Renal cortical epithelial cell (primary cell): ENCODE results near the gene BSND. TPM values are rescaled to one million over a fixed set of nuclear protein-coding genes. Genes with fewer than 3 reads are reported as not detected.
"Not testable (repeated sequence)": the region's sequence is repeated elsewhere in the genome, so short reads cannot be mapped to it uniquely, and the experiment has no call there.

ENCODE experiments used
- DNase-seq: peaks from one replicate; pipeline ENCODE4 v3.0.0-alpha.2; 2011; ENCODE audit warnings: low read depth
- total RNA-seq: library from RNA; depleted of rRNA; stranded (reverse); fragments of >200 nt; gene quantifications from 2 replicates; pipeline ENCODE4 v1.2.3, GENCODE V29; 2014

BSND gene
- total RNA-seq, result 0.45 TPM in 1 of 2 replicates, not detected in the other

DNA sequence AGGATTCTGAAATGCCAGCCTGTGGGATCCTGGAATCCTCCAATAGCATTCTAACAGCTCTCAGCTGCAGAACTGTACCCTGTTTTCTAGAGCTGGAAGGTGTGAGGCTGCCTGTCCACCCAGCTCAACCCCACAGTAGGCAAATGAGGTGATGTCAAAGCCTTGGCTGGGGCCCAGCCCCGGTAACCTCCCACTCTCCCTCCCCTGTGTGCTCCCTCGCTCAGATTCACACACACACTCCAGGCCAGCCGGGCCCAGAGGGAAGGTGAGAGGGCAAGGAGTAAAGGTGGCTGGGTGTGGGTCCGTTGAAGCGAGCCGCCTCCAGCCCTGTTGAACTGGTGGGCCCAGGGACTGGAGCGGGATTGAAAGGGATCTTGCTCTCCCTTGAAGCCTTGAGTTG, at the start of gene BSND:
TSS of gene BSND (plus strand) at position 257 of the 400 bp plus-strand sequence. CDS start 254 bp downstream, outside the sequence.
- DNase-seq, result no peak

DNA sequence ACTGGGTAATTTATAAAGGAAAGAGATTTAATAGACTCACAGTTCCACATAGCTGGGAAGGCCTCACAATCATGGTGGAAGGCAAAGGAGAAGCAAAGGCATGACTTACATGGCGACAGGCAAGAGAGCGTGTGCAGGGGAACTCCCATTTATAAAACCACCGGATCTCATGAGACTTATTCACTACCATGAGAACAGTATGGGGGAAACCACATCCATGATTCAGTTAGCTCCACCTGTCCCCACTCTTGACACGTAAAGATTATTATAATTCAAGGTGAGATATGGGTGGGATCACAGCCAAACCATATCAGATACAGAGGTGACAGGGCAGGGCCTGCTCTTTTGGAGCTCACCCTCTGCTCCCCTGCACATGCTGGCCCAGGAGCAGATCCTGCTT, 49.7 kb upstream of the BSND start:
- no peak for DNase-seq

DNA sequence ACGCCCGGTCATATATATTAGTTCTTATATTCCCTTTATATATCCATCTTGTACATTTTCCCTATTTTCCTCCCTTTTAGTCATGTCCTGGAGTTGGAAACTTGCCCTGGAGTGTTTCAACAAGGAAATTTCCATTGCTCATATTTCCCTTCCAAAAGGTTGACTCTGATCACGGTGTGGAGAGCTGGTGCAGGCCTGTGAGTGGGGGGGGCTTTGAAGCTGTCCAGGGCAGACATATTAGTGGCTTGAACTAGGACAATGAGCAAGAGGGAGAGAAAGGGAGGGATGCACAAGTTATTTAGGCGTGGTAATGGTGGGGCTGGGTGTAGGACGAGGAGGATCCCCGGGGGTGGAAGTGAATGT, 48.7 kb upstream of the BSND start:
- no peak for DNase-seq

DNA sequence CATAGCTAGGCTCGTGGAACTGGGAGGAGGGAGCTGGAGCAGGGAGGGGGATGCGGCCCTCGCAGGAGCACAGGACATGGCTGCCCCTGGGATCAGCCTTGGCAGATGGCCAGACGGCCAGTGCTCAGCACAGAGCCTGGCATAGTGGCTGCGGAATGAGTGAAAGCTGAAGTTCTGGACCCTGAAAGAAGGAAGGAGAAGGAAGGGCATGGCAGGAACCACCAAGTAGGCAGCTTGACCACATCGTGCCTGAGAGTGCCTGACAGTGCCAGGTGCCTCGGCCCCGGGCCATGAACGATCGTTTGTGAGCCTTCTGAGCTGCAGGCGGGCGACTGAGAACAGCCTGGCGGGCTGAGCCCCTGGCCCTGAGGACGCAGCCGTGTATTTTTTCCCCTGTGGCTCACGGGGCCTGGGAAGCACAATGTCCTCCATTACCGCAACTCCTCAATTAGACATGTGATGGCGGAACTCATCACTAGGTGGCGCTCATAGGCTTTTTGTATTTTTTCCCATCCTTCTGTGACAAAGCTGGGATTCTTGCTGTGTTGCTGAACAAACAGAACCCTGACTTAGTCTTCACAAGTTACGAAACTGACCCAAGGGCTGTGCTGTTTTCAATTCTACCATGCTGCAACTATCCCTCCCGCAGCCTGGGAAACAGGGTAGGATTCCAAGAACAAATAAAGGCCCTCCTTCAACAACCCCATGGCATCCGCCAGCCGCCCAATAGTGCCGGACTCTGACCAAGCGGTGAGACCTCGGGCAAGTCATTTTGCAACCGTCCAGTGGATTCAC, 48.2 kb upstream of the BSND start:
- DNase-seq, result peak; percentile 91

DNA sequence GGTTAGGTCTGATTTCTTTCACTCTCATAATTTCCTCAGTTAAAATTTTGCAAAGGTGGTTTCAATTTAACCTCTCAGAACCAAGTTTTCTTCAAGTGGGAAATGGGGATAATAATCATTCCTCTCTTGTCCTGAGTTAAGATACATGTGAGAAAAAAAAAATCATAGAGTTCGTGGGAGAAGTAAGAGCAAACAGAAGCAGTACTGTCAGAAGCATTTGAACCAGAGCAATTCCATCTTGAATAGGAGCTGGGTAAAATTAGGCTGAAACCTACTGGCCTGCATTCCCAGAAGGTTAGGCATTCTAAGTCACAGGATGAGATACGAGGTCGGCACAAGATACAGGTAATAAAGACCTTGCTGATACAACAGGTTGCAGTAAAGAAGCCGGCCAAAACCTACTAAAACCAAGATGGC, 46.9 kb upstream of the BSND start:
- no peak for DNase-seq

DNA sequence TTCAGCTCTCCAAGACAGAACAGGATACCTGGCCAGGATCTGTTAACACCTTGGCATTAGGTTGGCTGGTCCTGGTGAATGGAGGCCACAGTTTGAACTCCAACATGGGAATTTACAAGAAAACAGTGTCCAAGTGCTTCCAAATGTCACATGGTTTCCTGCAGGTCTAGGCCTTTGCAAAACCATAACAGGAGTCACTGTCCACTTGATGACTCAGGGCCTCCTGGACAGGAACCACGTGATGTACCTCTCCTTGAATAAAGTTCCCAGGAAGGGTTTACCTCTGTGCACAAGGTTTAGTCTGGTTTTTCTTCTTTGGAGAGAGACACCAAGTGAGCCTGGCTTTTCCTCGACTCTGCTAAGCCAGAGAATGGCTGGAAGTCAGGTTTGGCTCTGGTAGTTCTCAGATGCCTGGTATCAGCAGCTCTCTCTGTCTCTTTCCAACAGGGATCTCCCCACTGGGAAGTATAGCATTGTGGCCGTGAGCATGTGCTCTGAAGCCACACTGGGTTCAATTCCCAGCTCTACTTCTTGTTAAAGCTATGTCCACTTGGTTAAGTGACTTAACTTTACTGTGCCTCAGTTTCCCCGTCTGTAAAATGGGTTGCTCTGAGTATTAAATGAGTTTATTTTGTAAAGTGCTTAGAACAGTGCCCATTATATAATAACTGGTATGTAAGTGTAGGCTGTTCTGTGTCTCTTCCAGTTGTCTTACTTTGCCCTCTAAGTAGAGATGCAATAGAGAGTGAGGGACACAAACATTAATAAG, 45.6 kb upstream of the BSND start:
- peak; percentile 94 for DNase-seq

DNA sequence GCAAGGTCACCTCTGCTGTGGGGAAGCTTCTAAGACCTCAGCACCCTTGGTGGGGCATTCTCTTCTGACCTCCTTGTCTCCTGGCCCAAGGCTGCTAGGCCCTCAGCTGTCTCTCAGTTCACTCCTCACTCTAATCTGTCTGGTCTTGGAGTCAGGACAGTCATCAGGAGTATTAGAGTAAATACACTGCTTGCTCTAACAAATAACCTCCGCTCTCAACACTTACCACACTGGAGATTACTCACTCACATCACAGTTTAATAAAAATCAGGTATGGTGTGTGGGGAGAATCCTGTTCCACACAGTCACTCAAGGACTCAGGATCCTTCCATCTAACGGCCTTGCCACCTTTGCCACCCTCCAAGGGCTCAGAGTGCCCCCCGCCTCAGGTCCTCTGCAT, 44.9 kb upstream of the BSND start:
- no peak for DNase-seq

DNA sequence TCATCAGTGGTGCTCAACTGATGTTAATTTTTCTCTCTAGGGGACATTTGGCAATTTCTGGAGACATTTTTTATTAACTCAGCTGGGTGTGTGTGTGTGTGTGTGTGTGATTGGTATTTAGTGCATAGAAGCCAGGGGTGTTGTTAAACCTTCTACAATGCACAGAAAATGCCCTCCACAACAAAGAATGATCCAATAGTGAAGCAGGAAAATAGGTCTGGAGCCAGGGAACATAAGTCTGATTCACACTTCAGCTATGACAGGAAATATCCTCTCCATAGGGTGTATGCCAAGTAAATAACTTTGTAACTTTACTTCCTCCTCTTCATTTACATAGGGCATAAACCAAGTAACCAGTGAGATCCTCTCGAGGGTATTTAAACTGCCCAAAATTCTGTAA, 43.4 kb upstream of the BSND start:
- DNase-seq, result peak; percentile 80

DNA sequence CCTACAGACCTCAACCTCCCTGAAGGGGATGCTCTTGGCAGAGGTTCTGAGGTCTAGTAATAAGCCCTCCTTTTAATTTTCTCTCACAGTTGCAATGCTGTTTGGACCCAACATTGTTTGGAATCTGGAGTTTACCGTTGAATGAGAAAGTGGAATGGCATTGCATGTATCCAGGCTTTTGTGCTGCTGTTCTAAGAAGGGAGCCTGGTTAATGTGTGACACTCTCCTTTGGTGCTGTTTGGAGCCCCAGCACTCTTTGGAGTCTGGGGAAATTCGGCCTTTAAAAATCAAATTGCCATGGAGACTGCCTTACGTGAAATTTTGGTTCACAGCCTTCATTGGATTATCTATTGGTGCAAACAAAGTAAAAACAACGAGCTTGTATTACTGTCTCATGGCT, 42.0 kb upstream of the BSND start:
- DNase-seq, result peak; percentile 79

DNA sequence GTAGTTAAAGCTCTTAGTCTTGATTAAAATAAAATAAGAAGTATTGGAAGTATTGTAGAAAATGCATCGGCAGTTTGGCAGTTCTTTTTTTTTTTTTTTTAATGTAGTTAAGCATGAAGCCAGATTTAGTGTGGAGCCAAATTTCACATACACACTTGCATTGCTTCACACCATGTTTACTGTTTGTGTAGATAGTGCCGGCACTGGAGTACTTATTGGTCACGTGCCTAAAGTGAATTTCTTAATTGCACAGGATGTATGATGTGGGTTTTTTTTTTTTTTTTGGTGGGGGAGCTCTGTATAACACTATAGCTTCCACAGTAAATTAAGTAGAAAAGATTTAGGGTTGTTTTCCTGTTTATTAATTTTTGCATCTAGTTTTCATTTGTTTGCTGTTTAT, 39.5 kb upstream of the BSND start:
- no peak for DNase-seq

DNA sequence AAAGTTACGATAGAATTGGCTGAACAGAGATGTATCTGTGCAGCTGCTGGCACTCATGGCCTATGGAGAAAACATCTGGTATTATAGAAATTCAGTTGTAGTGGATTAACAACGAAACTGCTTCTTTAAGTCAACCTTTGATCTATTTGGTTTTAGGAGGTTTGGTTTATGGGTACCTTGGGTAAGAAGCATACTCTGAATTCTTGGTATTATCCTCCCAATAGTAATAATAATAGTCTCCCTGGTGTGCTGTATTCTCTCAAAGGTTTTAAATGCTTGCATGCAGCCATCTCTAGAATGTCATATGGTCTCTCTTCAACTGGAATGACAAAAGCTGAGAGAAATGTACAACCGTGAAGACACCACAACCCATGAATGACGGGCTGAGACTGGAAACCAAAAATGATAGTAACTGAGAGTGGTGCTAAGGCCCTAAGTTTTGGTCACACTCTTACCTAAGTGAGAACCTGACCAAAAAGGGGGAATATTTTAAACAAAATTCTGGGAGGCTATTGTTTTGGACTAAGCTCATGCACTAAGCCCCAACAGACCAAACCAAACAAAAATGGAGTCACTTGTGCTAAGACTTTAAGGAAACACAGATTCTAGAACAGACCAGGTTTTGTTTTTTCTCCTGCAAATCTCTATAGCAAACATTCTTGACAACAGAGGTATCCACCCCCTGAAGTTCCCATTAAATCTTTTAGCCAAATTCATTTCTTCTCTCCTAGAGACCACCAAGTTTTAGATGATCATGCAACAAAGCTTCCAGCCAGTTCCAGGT, 35.9 kb upstream of the BSND start:
- DNase-seq, result no peak

DNA sequence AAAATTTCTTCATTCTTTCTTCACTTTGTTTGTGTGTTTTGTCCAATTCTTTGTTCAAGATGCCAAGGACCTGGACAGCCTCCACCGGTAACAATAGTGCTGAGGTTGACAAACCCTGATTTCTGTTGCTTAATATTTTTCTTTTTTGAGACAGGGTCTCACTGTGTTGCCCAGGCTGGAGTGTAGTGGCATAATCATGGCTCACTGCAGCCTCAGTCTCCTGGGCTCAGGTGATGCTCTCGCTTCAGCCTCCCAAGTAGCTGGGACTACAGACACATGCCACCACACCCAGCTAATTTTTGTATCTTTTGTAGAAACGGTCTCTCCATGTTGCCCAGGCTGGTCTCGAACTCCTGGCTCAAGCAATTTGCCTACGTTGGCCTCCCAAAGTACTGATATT, 34.9 kb upstream of the BSND start:
- DNase-seq, result not testable (repeated sequence)

DNA sequence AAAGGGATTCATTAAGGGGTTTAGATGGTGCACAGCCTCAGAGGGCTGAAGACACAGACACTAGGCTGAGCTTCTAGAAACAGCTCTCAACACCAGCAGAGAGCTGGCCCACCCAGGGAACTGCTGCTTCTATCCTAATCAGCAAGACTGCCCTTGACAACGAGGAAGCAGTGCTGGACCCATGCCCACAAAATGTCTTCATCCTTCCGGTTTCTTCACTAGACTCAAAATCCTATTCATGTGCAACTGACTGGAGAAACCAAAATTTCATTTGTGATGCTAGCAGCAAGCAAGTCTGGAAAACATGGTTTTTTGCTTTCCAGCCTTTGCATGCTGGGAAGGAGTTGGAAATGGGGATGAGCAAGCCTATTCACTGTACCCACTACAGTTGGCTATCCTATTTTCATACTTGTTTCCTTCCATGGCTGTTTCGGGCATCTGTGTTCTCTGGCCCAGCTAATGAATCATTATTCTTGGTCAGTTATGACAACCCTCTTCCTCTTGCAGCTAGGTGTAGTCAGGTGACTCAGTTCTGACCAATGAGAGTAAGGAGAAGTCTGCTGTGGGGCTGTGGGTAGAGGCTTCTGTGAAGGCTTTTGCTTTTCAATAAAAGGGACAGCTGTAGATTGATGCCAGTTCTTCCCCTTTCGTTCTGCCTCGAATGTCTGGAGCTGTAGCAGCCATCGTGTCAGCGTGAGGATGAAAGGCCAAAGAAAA, 33.0 kb upstream of the BSND start:
- no peak for DNase-seq

DNA sequence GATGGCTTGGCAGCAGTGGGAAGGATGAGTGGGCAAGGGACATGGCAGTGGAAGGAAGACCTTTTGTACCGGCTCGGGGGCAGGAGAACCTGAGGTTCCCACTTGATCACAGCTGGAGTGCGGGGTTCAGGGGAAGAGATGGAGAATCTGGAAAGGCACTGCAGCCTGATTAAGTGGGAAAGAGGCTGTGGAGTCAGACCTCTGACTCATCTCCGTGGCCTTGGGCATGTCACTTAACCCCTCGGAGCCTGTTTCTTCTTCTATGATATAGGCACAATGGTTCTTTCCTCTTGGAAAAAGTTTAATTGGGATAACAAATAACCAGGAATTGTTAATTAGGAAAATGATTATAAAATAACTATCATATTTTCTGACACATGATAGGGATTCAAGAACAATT, 31.4 kb upstream of the BSND start:
- DNase-seq, result no peak

DNA sequence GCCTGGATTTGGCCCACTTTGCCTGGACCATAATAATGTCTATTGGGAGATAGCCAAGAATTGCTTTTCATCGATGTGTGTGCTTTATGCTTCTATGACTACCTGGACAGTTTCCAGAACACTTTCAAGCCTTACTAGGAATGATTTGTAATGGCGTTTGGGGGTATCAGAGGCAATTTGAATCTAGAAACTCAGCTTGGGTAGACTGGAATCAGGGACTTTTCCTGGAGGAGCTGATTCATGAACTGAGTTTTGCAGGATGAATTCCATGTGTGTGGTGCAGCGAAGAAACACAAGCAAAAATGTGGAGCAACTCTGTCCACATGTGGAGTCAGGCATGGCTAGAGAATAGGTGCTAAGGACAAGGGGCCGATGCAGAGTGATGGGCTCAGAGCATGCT, 30.2 kb upstream of the BSND start:
- DNase-seq, result no peak

DNA sequence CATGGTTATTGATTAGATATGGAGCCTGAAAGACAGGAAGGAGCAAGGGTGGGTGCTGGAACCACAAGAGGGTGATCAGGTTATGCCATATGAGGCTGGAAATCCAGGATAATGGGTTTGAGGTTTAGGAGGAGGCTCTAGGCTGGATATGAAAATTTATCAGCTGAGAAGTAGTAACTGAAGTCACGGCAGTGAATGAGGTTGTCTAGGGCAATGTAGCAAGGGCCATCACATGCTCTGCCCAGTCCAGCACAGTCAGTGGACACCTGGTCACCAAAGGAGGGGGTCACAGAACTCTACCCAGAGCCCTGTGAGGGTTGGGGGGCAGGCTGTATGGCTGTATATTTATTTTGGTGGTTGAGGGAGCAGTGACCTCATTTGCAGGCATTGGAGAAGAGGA, 28.9 kb upstream of the BSND start:
- DNase-seq, result no peak

DNA sequence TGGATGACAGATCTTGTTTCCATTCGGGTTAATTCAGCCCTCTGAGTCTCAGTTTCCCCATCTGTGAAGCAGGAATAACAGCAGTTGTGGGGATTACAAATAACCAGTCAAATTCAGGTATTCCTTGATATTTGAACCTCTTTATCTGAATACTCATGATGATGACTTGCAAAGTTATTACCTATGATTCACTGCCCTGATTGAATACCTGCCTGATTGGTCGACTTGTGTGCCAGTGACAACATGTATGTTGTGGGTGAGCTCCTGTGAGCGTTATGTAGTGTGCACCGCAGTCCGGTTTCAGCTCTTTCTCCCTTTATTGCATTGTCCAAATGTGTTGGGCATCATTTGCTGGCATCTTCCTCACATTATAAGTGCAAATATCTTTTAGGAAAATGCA, 27.8 kb upstream of the BSND start:
- DNase-seq, result no peak

DNA sequence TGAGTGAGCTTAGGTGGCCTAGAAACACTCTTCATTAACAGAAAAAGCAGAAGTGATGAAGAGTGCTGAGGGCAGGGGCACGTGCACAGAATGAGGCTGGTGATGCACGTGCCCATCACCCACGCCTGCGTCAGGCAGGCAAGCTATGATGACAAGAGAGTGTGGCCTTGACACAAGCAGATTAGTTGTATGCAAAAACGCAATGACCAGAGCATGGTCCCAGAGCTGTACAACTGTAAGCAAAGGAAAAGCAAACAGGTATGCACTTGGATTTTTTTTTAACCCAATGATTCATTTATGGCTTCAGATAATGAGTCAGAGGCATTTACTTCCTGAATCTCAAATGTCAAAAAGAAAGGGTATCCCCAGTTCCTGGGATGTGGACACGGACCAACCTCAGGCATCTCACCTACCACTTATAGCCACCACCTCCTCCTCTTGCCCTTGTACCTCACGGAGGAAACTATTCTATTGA, 27.4 kb upstream of the BSND start:
- peak; percentile 93 for DNase-seq

DNA sequence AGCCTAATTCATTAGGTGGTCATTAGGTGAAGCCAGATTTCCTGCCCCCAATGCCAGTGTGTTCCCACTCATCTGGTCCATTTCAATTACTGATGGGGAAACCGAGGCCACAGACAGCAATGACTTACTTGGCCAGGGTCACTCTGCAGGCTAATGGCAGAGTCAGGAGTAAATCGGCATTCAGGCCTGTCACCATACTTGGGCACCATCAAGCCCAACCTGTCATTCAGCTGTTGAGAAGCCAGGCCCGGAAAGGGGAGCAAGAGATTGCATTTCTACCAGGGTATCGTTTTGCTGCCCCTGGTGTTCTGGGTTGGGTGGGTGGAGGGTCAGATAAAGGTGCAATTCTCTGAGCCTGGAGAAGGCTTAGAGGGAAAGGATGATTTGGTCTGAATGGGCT, 26.3 kb upstream of the BSND start:
- DNase-seq, result no peak

DNA sequence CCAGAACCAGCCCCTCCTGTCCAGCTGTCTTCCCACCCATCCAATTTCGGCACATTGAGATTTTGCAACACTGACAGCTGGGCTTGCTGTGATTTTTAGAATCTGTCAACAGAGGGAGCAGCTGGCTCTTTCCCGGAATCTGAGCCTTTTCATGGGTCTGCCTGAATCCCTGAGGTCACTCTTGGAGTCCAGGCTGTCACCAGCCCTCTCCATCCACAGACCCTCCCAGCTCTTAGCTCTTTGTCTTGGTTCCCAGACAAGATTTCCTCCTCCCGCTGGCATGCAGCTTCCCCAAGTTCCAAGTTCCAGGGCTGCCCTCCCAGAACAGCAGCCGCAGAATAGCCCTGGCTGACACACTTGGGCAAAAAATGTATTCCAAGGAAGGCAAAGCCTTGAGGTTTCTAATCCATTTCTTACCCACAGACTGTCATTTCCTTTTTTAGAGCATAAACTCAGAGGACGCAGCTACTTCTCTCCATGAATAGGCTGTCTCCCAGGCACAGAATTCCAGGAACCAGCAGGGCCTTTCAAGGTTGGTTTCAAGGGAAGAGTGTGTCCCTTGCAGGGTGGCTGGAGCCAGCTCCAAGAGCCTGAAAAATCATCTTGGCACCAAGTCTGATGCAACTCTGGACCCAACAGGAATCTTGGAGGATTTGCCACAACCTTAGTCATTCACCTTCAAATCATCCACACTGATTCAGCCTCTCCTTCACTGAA, 25.4 kb upstream of the BSND start:
- no peak for DNase-seq
